Raji (cell line): ENCODE data around the gene CNTNAP2.

Experiments
- POLR2A ChIP-seq: IDR thresholded peaks from 2 replicates; pipeline ENCODE4 v1.6.1; 2011; ENCODE audit warnings: low read depth, low read length, control low read depth; ENCODE audit not compliant: insufficient read depth

The CNTNAP2 gene

GRCh38 chr7:148050492-148051158 lies 1934.0 kb downstream of the CNTNAP2 start:
- TF ChIP-seq POLR2A, result no peak

GRCh38 chr7:148056406-148056805 lies 1939.8 kb downstream of the CNTNAP2 start:
- no peak for TF ChIP-seq POLR2A

DNA sequence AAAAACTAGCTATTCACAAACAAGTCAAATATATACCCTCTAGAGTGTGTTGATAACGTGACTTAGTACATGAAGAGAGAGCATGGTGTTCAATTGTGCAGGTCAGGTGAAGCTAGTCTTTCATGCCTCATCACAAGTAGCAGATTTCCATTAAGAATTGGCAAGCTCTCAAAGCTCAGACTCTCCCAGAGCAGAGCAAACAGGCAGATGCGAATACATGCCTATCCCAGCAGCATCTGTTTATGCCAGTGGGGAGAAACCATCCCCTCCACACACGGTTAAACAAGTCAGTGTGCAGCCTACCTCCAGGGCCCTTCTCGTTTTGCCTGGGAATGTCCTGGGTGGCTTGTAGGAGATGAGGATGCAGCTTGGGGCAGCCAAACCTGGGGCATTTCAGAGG lies 1941.5 kb downstream of the CNTNAP2 start:
- TF ChIP-seq POLR2A, result no peak

- no peak for TF ChIP-seq POLR2A
Measured at GRCh38 chr7:148058753-148059152, 1942.2 kb downstream of the CNTNAP2 start.

GRCh38 chr7:148060724-148061123 lies 1944.1 kb downstream of the CNTNAP2 start:
- TF ChIP-seq POLR2A, result no peak

DNA sequence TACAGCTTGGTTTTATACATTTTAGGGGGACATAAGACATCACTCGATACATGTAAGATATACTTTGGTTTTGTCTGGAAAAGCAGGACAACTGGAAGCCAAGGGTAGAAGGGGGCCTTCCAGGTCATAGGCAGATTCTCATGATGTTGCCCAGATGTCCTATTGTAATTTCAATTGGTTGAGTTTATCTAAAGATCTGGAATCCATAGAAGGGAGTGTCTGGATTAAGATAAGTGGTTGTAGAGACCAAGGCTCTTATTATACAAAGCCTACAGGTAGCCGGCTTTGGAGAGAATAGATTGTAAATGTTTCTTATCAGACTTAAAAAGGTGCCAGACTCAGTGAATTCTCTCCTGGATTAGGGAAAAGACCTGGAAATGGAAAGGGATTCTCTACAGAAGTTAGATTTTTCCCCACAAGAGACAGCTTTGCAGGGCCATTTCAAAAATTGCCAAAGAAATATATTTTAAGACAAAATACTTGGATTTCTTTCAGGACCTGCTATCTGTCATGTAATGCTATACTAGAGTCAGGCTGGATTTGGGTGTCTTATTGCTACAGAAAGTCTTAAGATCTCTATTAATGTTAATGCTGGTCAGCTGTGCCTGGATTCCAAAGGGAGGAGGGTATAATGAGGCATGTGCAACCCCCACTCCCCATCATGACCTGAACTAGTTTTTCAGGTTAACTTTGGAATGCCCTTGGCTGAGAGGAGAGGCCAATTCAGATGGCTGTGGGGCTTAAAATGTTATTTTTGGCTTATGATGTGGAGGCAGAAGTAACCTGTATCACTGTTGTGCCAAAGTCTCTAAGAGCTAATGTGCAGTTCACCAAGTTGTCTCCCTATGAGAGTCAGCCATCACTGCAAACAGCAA lies 1962.8 kb downstream of the CNTNAP2 start:
- no peak for TF ChIP-seq POLR2A

- no peak for TF ChIP-seq POLR2A
Measured at GRCh38 chr7:148083448-148083847, 1966.8 kb downstream of the CNTNAP2 start.

GRCh38 chr7:148084138-148084537 lies 1967.5 kb downstream of the CNTNAP2 start:
- TF ChIP-seq POLR2A, result no peak

DNA sequence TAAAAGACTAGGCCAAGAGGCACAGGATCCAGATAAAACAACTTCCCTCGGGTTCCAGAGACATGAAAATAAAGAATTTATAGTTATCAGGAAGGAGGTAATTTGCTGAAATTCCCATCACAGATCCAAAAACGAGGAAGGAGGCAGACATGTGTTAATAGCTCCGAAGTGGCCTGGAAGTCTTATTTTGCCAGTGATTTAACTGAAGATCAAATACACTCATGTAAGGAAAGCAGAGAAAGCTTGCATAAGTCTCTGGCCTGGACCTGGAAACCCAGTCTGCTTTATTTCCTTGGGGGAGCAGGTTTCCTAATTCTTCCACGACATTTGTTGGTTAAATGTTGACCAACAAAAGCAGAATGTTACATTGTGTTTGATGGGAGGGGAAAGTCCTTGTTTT lies 1975.3 kb downstream of the CNTNAP2 start:
- no peak for TF ChIP-seq POLR2A

DNA sequence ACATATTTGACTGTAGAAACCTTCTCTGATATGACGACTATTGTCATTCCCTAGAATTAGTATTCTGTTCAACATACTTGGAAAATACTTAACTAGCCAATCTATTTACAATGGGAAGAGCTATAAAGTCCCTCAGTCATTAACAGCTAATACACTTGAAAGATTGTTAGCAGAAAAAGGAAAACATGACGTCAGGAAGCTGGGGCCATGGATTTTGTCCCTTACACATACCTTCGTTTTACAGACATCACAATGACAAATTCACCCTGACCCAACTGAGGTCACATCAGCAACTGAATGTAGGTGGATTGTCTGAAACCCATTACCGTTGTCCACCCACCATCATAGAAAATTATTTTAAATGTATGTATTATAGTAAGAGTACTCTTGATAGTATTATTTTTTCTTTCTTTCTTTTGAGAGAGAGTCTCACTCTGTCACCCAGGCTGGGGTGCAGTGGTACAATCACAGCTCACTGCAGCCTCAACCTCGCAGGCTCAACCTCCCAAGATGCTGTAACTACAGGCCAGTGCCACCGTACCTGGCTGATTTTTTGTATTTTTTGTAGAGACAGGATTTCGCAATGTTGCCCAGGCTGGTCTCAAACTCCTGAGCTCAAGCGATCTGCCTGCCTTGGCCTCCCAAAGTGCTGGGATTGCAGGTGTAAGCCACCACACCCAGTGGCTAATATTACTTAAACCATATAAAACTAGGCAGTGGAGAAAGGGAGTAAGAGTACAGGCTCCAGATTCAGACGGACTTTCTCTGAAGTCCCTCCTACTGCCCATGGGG lies 1977.0 kb downstream of the CNTNAP2 start:
- no peak for TF ChIP-seq POLR2A

DNA sequence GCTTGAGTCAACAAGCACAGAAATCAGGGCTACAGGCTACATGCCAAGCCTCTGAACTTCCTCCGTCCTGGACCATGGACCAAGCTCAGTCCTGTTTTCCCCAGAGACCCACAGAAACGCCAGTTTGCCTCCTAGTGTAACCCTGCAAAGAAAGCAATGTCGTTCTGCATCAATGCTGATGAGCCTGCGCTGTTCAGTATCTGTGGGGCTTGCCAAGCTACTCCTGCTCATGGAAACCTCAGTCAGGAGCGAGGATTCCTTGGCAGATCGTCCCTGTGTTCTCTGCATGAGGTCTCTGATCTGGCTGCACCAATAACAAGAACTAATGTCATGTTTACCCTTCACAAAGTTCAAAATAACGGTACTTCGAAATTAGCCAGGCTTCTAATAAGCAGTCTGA lies 1978.5 kb downstream of the CNTNAP2 start:
- no peak for TF ChIP-seq POLR2A

DNA sequence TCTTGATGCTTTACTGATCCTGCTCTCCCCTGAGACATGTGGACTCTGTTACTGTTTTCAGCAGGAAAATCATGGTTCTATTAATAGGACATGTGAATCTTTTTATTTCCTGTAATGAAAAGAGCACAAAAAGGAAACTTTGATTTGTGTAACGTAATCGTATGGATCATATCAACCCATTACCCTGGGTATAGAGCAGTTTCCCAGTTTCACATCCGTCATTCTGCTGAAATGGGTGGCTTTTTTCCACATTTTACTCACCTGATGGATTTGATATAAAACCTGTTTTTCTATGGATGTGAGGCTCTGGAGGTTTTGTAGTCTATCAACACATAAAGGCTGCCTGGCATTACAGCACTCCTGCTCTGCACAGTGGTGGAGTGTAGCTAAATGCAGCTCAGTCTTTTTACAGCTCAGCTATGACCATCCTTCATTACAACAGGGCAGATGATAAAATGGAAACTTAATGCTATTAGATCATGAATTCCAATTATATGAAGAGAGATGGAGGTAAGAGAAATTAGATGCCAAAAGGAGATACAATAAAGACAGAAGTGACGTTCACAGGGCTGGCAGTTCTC lies 1987.6 kb downstream of the CNTNAP2 start:
- no peak for TF ChIP-seq POLR2A

DNA sequence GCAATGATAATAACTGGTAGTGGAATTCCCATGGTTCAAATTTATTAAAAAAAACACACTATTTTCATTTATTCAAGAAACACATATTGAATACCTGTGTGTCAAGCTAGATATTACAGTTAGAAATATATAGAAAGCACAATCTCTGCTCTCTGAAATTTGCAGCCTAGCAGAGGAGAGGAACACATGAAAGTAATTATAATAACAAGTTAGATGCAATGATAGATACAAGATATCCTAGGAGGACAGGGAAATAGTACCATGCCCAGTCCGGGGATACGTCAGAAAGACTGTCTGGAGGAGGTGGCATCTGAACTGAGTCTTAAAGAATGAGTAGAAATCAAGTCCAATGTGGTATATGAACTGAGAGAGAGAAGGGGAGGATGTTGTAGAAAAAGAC lies 1988.3 kb downstream of the CNTNAP2 start:
- no peak for TF ChIP-seq POLR2A

DNA sequence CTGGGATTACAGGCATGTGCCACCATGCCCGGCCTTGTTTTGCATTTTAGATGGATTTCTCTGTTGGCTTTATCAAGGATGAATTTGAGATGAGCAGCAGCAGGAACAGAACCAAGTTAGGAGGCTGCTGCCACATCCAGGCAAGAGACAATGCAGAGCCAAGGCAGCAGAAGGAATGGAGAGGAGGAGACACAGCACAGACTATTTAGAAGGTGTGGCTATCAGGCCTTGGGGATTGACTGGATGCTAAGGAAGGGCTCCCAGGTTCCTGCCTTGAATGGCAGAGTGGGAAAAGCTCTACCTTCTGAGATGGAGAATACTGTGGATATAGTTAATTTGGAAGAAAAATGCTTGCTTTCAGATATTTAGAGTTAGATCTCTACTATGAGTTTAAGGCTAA lies 1989.3 kb downstream of the CNTNAP2 start:
- TF ChIP-seq POLR2A, result no peak

GRCh38 chr7:148107443-148108127 lies 1991.0 kb downstream of the CNTNAP2 start:
- TF ChIP-seq POLR2A, result no peak
